ENCODE data around the gene CACNA2D1. TPM values are rescaled to one million over a fixed set of nuclear protein-coding genes. Genes with fewer than 3 reads are reported as not detected.

The CACNA2D1 gene
- total RNA-seq, 4 donors from 2014 or later = 3.0 to 15.7 (median 8.6) TPM

- WGBS, 2 donors = 79 to 81% methylated on average over 4 of the region's 4 CpGs
- no peak for DNase-seq (ENCODE audit: low spot score in 2 of 2)
- no peak overlapping the region for H3K4me3 ChIP-seq (ENCODE audit: low read depth, poor library complexity, severe bottlenecking)
- intact Hi-C loops (cut with DNase I; ENCODE audit: low total_unique reads) = no loop called here
- TF ChIP-seq POLR2A (IDR thresholded peaks at IDR 0.05) (no peak), CTCF (IDR thresholded peaks at IDR 0.05) (no peak)
These were observed 352.4 kb downstream of the CACNA2D1 start for GRCh38 chr7:82091126-82091684.

- WGBS, 2 donors = 79 to 82% methylated on average over 4 of the region's 4 CpGs
- DNase-seq (ENCODE audit: low spot score in 2 of 2) = no peak
- H3K4me3 ChIP-seq (ENCODE audit: low read depth, poor library complexity, severe bottlenecking) = no peak overlapping the region
- intact Hi-C loops (cut with DNase I; ENCODE audit: low total_unique reads) = no loop called here
- TF ChIP-seq CTCF (IDR thresholded peaks at IDR 0.05) (no peak), POLR2A (IDR thresholded peaks at IDR 0.05) (no peak)
These were observed 356.5 kb downstream of the CACNA2D1 start for GRCh38 chr7:82087099-82087498.

GRCh38 chr7:82085116-82085515, 358.5 kb downstream of the CACNA2D1 start:
- DNase-seq (ENCODE audit: low spot score in 2 of 2) = no peak
- intact Hi-C loops (cut with DNase I; ENCODE audit: low total_unique reads) = no loop called here
- H3K4me3 ChIP-seq (ENCODE audit: low read depth, poor library complexity, severe bottlenecking) = no peak overlapping the region
- WGBS, 2 donors = 82 to 84% methylated on average over 4 of the region's 4 CpGs
- no peak for TF ChIP-seq CTCF (IDR thresholded peaks at IDR 0.05)
- no peak for TF ChIP-seq POLR2A (IDR thresholded peaks at IDR 0.05)

GRCh38 chr7:82081644-82082224, 361.8 kb downstream of the CACNA2D1 start:
- DNase-seq (ENCODE audit: low spot score in 2 of 2) = no peak
- H3K4me3 ChIP-seq (ENCODE audit: low read depth, poor library complexity, severe bottlenecking) = no peak overlapping the region
- intact Hi-C loops (cut with DNase I; ENCODE audit: low total_unique reads) = no loop called here
- 80 to 94% methylated on average over 8 to 11 of the region's 12 CpGs for WGBS, 2 donors
- TF ChIP-seq POLR2A (IDR thresholded peaks at IDR 0.05) (no peak), CTCF (IDR thresholded peaks at IDR 0.05) (no peak)

GRCh38 chr7:82080254-82080927, 363.2 kb downstream of the CACNA2D1 start:
- intact Hi-C loops (cut with DNase I; ENCODE audit: low total_unique reads) = no loop called here
- no peak overlapping the region for H3K4me3 ChIP-seq (ENCODE audit: low read depth, poor library complexity, severe bottlenecking)
- WGBS, 2 donors = 69 to 70% methylated on average over 4 of the region's 4 CpGs

GRCh38 chr7:82079527-82079926, 364.1 kb downstream of the CACNA2D1 start:
- WGBS, 2 donors = 96 to 97% methylated on average over 8 of the region's 8 CpGs
- DNase-seq (ENCODE audit: low spot score in 2 of 2) = no peak
- H3K4me3 ChIP-seq (ENCODE audit: low read depth, poor library complexity, severe bottlenecking) = no peak overlapping the region
- TF ChIP-seq POLR2A (IDR thresholded peaks at IDR 0.05) = no peak
- no peak for TF ChIP-seq CTCF (IDR thresholded peaks at IDR 0.05)
- intact Hi-C loops (cut with DNase I; ENCODE audit: low total_unique reads) = no loop called here

More at GRCh38 chr7:82080254-82080927, 363.2 kb downstream of the CACNA2D1 start:
- TF ChIP-seq POLR2A (IDR thresholded peaks at IDR 0.05) = no peak
- no peak for DNase-seq (ENCODE audit: low spot score in 2 of 2)
